Immature natural killer cell (primary cell): Measurements from ENCODE around the gene ARIH1. TPM values are rescaled to one million over a fixed set of nuclear protein-coding genes. Genes with fewer than 3 reads are reported as not detected.

Source experiments
- DNase-seq, 3 donors: peaks; one replicate each; pipeline ENCODE4 v3.0.0; 2022; ENCODE audit warnings: mixed read lengths in 1 of 3
- H3K27ac Mint-ChIP-seq, 6 donors: one replicate each; pipeline ENCODE4 v1.8.0; 2020; ENCODE audit warnings: mixed read lengths in 6 of 6, mild to moderate bottlenecking in 5 of 6, inconsistent platforms in 4 of 6, moderate library complexity in 3 of 6
- H3K27me3 Mint-ChIP-seq, 3 donors: one replicate each; pipeline ENCODE4 v1.8.0; 2020 to 2021; ENCODE audit warnings: low read depth in 3 of 3, mild to moderate bottlenecking in 3 of 3, mixed read lengths in 3 of 3, moderate library complexity in 3 of 3, inconsistent platforms in 1 of 3
- H3K36me3 Mint-ChIP-seq, 3 donors: one replicate each; pipeline ENCODE4 v1.8.0; 2020; ENCODE audit warnings: mixed read lengths in 3 of 3, inconsistent platforms in 2 of 3, mild to moderate bottlenecking in 2 of 3
- H3K4me1 Mint-ChIP-seq, 2 donors: one replicate each; pipeline ENCODE4 v1.8.0; 2020; ENCODE audit warnings: inconsistent platforms in 2 of 2, mild to moderate bottlenecking in 2 of 2, mixed read lengths in 2 of 2, moderate library complexity in 1 of 2
- H3K4me3 Mint-ChIP-seq, 5 donors: one replicate each; pipeline ENCODE4 v1.8.0; 2020; ENCODE audit warnings: mild to moderate bottlenecking in 5 of 5, mixed read lengths in 5 of 5, inconsistent platforms in 3 of 5, moderate library complexity in 3 of 5
- H3K9me3 Mint-ChIP-seq, 6 donors: one replicate each; pipeline ENCODE4 v1.8.0; 2020; ENCODE audit warnings: mild to moderate bottlenecking in 6 of 6, mixed read lengths in 6 of 6, inconsistent platforms in 4 of 6, moderate library complexity in 3 of 6
- polyA plus RNA-seq, 3 donors: library from polyadenylated mRNA; unstranded; fragments of 300-500 nt; fragmentation: Illumina TruSeq; gene quantifications; one replicate each; pipeline ENCODE4 v1.2.3, GENCODE V29; 2021

The ARIH1 gene
- polyA plus RNA-seq, 3 donors from 2014 or later = 5.8 to 24.3 (median 8.0) TPM

DNA sequence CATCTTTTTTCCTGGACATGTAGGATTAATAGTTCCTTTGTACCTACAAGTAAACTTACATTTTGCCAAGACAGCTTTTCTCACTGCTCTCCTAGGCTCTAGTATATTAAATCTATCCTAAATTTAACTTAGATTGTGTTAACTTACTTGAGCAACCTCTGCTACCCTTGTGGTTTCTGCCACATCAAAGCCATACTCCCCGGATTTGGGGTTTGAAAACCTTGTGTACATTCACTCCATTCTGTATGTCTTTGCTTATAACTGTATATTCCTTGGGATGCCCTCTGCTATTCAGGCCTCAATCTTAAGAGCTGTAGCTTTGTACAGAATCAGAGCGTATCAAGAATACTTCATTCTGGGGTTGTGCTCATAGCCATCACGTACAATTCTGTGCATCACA lies 60.4 kb downstream of the ARIH1 start:
- DNase-seq = no peak
- Mint-ChIP-seq H3K36me3 (peaks cover 4 to 5% (median 4%) of the 10 kb centered on the region in 3 donors), H3K4me3 (peak overlapping the region in 1 of 5 donors; percentile 11), H3K9me3 (peaks cover 0 to 4% (median under 1%) of the 10 kb centered on the region in 6 donors), H3K4me1 (peaks cover 38 to 93% of the 10 kb centered on the region in 2 donors), H3K27me3 (no peaks in the 10 kb centered on the region), H3K27ac (peak overlapping the region in 2 of 6 donors; percentile 7 to 63)

DNA sequence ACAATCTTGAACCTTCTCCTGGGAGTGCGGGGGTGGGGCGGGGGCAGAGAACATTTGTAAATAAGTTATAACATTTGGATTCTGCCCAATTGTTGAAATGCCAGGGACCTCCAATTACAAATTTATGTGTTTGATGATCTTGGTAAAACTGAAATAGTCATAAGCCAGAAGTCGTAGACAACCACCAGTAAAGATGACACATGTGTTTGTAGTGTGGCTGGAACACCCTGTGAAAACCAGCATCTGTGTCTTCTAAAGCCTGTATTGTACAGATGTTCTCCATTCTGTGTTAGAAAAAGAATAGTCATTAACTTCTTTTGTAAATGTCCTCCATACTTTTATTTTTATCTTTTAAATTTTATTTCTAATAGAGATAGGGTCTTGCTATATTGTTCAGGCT lies 61.8 kb downstream of the ARIH1 start:
- Mint-ChIP-seq H3K27me3 (no peaks in the 10 kb centered on the region), H3K4me1 (peaks cover 35 to 81% of the 10 kb centered on the region in 2 donors), H3K36me3 (peaks cover 9 to 14% (median 11%) of the 10 kb centered on the region in 3 donors), H3K27ac (no peak overlapping the region), H3K9me3 (peaks cover 0 to 11% (median 6%) of the 10 kb centered on the region in 6 donors), H3K4me3 (no peak overlapping the region)
- no peak for DNase-seq

DNA sequence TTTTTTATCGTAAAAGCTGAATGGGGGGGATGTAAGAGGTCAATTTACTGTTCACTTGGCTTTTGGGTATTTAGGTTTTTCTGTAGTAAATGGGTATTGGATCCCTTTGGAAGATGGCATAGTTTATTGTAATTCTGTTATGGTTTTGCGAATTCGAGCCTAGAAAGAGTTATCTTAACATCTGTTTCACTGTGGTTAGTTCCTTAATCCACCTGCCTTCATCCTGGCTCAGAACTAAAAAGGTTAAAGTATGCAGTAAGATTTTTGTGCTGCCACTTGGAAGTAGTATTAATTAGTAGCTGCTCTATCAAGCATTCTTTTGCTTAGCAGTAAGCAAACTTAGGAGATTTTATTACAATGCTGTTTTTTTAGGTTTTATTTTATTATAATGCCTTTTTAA lies 62.4 kb downstream of the ARIH1 start:
- H3K4me1 Mint-ChIP-seq = peaks cover 37 to 81% of the 10 kb centered on the region in 2 donors
- peaks cover 0 to 17% (median 8%) of the 10 kb centered on the region in 6 donors for H3K9me3 Mint-ChIP-seq
- H3K36me3 Mint-ChIP-seq = peaks cover 11 to 20% (median 16%) of the 10 kb centered on the region in 3 donors
- H3K27me3 Mint-ChIP-seq = no peaks in the 10 kb centered on the region
- no peak overlapping the region for H3K27ac Mint-ChIP-seq
- H3K4me3 Mint-ChIP-seq = no peak overlapping the region
- DNase-seq = no peak

DNA sequence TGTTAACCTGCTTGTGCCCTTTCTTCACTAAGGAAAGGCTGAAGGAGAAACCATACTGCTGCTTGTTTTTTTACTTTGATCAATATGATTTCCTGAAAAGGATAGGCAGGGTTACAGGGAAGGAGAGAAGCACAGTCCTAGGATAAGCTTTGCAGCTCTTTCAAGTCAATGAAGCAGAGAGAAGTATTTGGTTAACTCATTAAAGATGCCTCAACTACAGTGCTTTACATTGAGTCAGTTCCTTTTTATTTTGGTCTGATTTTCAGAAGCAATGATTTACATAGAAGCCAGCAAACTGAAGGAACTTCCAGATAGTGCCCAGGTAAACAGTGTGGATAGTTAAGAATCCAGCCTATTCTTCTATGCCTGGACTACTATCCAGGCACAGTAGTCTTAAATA lies 64.8 kb downstream of the ARIH1 start:
- H3K27me3 Mint-ChIP-seq = no peaks in the 10 kb centered on the region
- H3K9me3 Mint-ChIP-seq = peaks cover 0 to 19% (median 8%) of the 10 kb centered on the region in 6 donors
- H3K27ac Mint-ChIP-seq = no peak overlapping the region
- DNase-seq = no peak
- H3K4me3 Mint-ChIP-seq = no peak overlapping the region
- H3K36me3 Mint-ChIP-seq = peaks cover 11 to 23% (median 18%) of the 10 kb centered on the region in 3 donors
- H3K4me1 Mint-ChIP-seq = peaks cover 37 to 76% of the 10 kb centered on the region in 2 donors

DNA sequence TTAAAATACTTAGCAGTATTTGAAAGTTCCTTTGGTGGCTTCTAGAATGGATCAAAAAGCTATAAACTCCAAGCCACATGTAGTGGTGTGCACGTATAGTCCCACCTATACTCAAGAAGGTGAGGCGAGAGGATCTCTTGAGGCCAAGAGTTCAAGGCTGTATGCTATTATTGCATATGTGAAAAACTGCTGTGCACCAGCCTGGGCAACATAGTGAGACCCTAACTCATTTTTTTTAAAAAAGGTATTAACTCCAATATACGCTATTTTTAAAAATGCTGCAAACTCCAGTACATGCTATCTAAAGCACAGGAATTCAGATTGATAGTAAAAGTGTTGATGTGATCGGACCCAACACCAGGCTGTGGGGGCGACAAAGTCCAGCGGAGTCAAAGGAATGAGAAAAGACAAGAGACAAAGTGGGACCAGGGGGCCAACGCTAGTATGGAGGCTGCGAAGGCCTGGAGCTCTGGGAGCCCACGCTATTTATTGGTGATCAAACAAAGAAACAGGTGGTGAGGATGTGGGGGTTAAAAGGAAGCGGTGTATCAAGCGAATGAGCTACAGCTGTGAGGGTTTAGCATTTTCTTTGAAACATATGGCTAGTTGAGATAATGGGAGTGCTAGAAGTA lies 66.6 kb downstream of the ARIH1 start:
- peak overlapping the region in 1 of 6 donors; percentile 9 for H3K27ac Mint-ChIP-seq
- DNase-seq = no peak
- no peaks in the 10 kb centered on the region for H3K27me3 Mint-ChIP-seq
- peaks cover 17 to 29% (median 18%) of the 10 kb centered on the region in 3 donors for H3K36me3 Mint-ChIP-seq
- peaks cover 22 to 69% of the 10 kb centered on the region in 2 donors for H3K4me1 Mint-ChIP-seq
- no peak overlapping the region for H3K4me3 Mint-ChIP-seq
- H3K9me3 Mint-ChIP-seq = peaks cover 0 to 19% (median 8%) of the 10 kb centered on the region in 6 donors

DNA sequence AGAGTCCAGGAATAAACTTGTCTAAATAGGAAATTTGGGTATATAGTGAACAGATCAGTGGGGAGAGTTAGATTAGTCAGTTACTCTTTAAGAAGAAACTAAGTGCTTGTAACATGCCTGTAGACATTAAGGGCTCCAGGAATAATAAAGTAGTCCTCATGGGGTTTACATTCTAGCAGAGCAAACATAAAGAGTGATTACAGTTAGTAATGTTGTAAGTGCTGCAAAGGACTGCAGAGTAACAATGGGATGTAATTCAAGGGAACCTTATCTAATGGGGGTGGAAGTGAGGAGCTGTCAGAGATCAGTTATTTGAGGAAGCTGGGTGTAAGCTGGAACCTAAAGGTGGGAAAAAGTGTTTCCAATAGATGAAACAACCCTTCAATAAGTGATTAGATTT lies 67.5 kb downstream of the ARIH1 start:
- Mint-ChIP-seq H3K4me1 (peaks cover 14 to 60% of the 10 kb centered on the region in 2 donors), H3K27ac (peak overlapping the region in 1 of 6 donors; percentile 24), H3K27me3 (peaks cover 0 to 5% (median 2%) of the 10 kb centered on the region in 3 donors), H3K9me3 (peaks cover 0 to 19% (median 8%) of the 10 kb centered on the region in 6 donors), H3K4me3 (no peak overlapping the region), H3K36me3 (peaks cover 17 to 34% (median 18%) of the 10 kb centered on the region in 3 donors)
- no peak for DNase-seq

DNA sequence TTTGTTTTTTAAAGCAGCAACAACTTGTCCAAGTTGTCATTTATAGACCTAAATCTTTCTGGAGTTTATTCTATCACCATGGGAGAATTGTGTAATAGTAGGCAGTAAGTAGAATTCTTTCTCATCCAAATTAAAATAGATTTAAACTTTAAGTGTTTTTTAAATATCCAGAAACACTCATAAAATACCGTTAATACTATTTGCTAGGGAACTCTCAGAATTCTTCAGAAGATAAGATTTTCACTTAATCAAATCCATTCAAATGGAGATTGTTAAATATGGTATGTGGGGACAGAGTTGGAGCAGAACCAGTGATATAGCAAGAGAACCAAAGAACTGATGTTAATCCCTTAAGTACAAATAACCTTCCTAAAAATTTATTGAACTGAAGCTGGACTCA lies 71.0 kb downstream of the ARIH1 start:
- H3K36me3 Mint-ChIP-seq = peaks cover 10 to 26% (median 13%) of the 10 kb centered on the region in 3 donors
- H3K4me3 Mint-ChIP-seq = no peak overlapping the region
- peaks cover 0 to 13% (median 7%) of the 10 kb centered on the region in 6 donors for H3K9me3 Mint-ChIP-seq
- H3K27me3 Mint-ChIP-seq = peaks cover 0 to 8% (median 2%) of the 10 kb centered on the region in 3 donors
- H3K4me1 Mint-ChIP-seq = peaks cover 11 to 49% of the 10 kb centered on the region in 2 donors
- peak overlapping the region in 1 of 6 donors; percentile 37 for H3K27ac Mint-ChIP-seq
- DNase-seq = no peak

DNA sequence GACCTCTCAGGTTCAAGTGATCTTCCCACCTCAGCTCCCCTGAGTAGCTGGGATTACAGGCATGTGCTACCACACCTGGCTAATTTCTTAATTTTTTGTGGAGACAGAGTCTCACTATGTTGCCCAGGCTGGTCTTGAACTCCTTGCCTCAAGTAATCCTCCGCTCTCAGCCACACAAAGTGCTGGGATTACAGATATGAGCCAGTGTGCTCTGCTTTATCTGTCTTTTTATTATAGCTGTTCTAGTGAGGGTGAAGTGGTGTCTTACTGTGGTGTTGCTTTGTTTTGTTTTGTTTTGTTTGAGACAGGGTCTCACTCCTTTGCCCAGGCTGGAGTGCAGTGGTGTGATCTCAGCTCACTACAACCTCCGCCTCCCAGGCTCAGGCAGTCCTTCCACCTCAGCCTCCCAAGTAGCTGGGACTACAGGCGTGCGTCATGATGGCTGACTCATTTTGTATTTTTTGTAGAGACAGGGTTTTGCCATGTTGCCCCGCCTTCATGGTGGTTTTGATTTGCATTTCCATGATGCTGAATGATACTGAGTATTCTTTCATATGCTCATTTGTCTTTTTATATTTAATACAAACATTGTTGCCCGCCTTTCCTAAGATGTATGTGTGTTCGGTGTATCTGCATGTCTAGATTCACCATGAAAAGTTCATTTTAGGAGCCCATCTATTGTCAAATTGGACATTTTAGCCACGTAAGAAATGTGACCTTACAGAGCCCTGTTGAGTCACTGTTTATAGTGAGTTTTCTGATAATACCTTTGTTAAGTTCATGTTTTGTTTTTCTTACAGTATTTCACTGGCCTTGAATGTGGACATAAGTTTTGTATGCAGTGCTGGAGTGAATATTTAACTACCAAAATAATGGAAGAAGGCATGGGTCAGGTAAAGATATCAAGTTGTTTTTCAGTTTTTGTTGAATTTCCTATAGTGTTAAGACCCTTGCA lies 80.6 kb downstream of the ARIH1 start:
- Mint-ChIP-seq H3K4me1 (peaks cover 14 to 45% of the 10 kb centered on the region in 2 donors), H3K9me3 (no peaks in the 10 kb centered on the region), H3K4me3 (no peak overlapping the region), H3K36me3 (peaks cover 0 to 4% (median 0%) of the 10 kb centered on the region in 3 donors), H3K27me3 (peaks cover 0 to 2% (median 0%) of the 10 kb centered on the region in 3 donors), H3K27ac (peak overlapping the region in 4 of 6 donors; percentile 6 to 37 (median 17))
- peak in 1 of 3 donors; percentile 7 for DNase-seq

DNA sequence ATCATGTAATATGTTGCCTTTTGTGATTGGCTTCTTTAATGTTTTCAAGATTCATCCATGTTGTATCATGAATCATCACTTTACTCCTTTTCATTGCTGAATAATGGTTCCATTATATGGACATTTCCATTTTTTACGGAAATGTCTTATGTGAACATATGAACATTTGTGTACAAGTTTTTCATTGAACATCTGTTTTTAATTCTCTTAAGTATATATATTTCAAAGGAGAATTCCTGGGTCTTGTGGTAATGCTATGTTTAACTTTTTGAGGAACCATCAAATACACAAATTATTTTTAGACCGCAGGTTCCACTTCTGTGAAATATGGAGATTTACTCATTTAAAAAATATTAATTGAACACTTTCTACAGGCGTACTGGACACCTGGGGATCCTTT lies 85.7 kb downstream of the ARIH1 start:
- DNase-seq = no peak
- Mint-ChIP-seq H3K27ac (no peak overlapping the region), H3K9me3 (no peaks in the 10 kb centered on the region), H3K4me3 (no peak overlapping the region), H3K27me3 (no peaks in the 10 kb centered on the region), H3K4me1 (peaks cover 19 to 56% of the 10 kb centered on the region in 2 donors), H3K36me3 (peaks cover 0 to 28% (median 7%) of the 10 kb centered on the region in 3 donors)

DNA sequence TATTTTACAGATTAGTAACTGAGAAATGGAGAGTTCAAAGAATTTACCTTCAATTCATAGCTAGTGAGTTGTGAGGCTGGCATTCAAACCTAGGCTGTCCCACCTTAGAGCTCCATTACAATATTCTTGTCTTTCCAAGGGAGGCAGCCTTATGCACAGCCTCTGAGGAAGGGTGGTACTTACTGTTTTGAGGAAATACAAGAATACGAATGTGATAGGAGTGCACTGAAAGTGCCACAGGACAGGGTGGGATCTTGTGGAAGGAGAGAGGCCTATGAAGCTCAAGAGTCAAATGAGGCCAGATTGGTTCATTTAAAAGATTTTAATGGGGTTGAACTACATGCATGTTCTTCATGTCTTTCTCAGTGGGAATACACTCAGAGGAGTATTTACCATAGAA lies 86.3 kb downstream of the ARIH1 start:
- Mint-ChIP-seq H3K4me1 (peaks cover 13 to 49% of the 10 kb centered on the region in 2 donors), H3K9me3 (no peaks in the 10 kb centered on the region), H3K4me3 (no peak overlapping the region), H3K27ac (no peak overlapping the region), H3K36me3 (peaks cover 0 to 28% (median 7%) of the 10 kb centered on the region in 3 donors), H3K27me3 (no peaks in the 10 kb centered on the region)
- no peak for DNase-seq

DNA sequence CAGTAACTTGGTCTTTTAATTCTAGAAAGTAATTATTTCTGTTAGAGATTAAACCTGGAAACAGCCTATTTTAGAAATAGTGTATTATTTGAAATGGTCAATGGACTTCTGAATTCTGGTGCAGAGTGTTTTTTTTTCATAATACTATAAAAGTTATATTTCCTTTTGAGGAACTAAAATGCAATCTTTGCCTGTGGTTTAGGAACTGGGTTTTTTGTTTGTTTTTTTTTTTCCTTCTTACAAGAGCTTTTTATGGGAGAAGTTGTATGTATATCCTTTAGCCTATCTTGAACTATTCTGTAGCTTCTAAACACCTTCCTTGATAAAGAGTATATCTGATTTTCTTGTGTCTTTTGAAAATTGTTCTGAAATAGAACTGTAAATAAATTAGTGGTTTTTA lies 88.3 kb downstream of the ARIH1 start:
- Mint-ChIP-seq H3K27ac (peak overlapping the region in 3 of 6 donors; percentile 8 to 11 (median 9)), H3K4me3 (no peak overlapping the region), H3K27me3 (no peaks in the 10 kb centered on the region), H3K9me3 (no peaks in the 10 kb centered on the region), H3K4me1 (peaks cover 13 to 40% of the 10 kb centered on the region in 2 donors), H3K36me3 (peaks cover 0 to 27% (median 8%) of the 10 kb centered on the region in 3 donors)
- no peak for DNase-seq

DNA sequence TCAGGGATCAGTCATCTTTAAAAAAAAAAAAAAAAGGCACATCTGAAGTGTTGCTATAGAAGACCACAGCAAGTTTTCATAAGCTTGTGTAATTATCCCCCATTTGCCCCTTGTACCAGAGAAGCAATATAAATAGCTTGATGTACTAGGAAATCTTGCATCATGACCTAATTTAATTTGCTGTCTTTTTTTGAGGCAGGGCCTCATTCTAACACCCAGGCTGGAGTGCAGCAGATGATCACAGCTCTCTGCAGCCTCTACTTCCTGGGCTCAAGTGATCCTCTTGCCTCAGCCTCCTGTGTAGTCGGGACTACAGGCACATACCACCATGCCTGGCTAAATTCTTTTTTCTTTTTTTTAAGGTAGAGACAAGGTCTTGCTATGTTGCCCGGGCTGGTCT lies 88.7 kb downstream of the ARIH1 start:
- H3K36me3 Mint-ChIP-seq = peaks cover 0 to 31% (median 13%) of the 10 kb centered on the region in 3 donors
- DNase-seq = no peak
- no peaks in the 10 kb centered on the region for H3K9me3 Mint-ChIP-seq
- no peak overlapping the region for H3K4me3 Mint-ChIP-seq
- no peaks in the 10 kb centered on the region for H3K27me3 Mint-ChIP-seq
- H3K4me1 Mint-ChIP-seq = peaks cover 13 to 40% of the 10 kb centered on the region in 2 donors
- peak overlapping the region in 2 of 6 donors; percentile 11 to 40 for H3K27ac Mint-ChIP-seq

DNA sequence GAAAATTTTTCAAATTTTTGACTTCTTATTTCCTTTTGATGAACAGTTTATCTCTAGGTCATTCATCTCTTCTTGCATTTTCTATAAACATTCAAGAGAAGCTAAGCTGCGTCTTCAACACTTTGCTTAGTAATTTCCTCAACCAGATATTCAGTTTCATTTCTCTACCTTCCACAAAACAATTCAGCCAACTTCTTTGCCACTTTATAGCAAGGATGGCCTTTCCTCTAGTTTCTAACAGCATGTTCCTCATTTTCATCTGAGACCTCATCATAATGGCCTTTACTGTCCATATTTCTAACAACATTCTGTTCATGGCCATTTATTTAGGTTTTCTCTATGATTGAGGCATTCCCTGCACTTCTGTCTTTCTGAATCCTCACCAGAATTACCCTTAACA lies 90.0 kb downstream of the ARIH1 start:
- H3K4me1 Mint-ChIP-seq = peaks cover 8 to 41% of the 10 kb centered on the region in 2 donors
- H3K9me3 Mint-ChIP-seq = no peaks in the 10 kb centered on the region
- H3K4me3 Mint-ChIP-seq = no peak overlapping the region
- H3K27ac Mint-ChIP-seq = peak overlapping the region in 2 of 6 donors; percentile 46 to 74
- DNase-seq = no peak
- H3K27me3 Mint-ChIP-seq = no peaks in the 10 kb centered on the region
- peaks cover 0 to 31% (median 14%) of the 10 kb centered on the region in 3 donors for H3K36me3 Mint-ChIP-seq
